ENCODE results near the gene ZNF469.

Gene ZNF469

DNA sequence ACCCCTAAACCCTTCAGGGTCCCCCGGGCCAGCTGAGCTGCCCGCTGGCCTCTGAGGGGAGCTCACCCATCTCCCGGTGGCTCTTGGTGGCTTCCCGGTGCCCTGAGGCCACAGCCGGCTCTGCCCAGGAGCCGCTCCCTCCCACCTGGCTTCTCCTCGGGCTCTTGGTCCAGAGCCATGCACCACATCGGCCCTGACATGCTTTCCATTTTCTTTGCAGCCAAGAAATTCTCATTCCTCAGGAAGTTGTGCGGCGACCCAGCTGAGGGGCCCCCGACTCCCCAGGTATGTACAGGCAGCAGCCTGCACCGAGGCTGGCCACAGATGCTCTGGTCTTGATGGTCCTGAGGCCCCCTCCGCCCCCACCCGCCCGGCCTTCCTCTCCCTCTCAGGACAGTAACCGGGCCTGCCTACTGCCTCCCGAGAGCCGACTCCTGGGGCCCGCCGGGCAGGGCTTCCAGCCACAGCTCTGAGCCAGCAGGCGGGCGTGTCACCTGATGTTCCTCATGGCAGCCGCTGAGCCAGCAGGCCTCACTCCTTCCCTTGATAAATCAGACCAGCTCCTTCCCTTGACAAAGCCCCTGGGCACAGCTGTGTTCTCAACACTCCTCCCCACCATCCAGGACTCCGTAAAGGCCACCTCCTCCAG is 42.0 kb downstream of the ZNF469 start:
- no peak overlapping the region for H3K4me3 ChIP-seq (ENCODE audit: low read length)
- no peak for DNase-seq (ENCODE audit: low read depth)
- TF ChIP-seq, protein P1, sequence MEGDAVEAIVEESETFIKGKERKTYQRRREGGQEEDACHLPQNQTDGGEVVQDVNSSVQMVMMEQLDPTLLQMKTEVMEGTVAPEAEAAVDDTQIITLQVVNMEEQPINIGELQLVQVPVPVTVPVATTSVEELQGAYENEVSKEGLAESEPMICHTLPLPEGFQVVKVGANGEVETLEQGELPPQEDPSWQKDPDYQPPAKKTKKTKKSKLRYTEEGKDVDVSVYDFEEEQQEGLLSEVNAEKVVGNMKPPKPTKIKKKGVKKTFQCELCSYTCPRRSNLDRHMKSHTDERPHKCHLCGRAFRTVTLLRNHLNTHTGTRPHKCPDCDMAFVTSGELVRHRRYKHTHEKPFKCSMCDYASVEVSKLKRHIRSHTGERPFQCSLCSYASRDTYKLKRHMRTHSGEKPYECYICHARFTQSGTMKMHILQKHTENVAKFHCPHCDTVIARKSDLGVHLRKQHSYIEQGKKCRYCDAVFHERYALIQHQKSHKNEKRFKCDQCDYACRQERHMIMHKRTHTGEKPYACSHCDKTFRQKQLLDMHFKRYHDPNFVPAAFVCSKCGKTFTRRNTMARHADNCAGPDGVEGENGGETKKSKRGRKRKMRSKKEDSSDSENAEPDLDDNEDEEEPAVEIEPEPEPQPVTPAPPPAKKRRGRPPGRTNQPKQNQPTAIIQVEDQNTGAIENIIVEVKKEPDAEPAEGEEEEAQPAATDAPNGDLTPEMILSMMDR (conservative IDR thresholded peaks at IDR 0.05; ENCODE audit: low read length), result no peak

DNA sequence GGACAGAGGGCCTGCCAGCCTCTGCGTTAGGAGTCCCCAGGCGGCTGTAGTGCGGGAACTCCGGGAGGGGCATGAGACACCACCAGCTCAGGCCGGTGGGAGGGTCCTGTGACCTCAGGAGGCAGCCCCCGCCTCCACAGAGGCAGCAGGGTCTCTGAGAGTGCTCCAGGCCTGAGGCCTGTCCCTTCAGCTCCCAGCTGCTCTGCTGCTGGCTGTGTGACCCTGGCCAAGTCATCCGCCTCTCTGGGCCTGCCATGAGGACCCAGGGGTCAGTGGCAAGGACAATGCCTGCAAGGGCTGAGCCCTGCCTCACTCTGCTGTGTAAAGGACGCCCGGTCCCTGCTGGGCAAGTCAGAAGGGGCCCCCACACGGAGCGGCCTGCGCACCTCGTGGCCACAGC is 43.3 kb downstream of the ZNF469 start:
- TF ChIP-seq, protein P1 (conservative IDR thresholded peaks at IDR 0.05; ENCODE audit: low read length), result no peak
- DNase-seq (ENCODE audit: low read depth), result no peak
- no peak overlapping the region for H3K4me3 ChIP-seq (ENCODE audit: low read length)

DNA sequence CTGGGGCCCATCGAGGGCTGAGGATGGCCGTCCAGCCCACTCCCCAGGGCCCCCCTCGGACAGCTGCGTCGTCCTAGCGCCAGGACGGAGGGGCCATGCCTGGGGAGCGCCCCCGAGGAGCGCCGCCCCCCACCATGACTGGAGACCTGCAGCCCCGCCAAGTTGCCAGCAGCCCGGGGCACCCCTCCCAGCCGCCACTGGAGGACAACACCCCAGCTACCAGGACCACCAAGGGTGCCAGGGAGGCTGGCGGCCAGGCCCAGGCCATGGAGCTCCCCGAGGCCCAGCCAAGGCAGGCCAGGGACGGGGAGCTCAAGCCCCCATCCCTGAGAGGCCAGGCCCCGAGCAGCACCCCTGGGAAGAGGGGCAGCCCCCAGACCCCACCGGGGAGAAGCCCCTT is 44.6 kb downstream of the ZNF469 start:
- DNase-seq (ENCODE audit: low read depth), result no peak
- TF ChIP-seq, protein P1 (conservative IDR thresholded peaks at IDR 0.05; ENCODE audit: low read length), result no peak
- H3K4me3 ChIP-seq (ENCODE audit: low read length), result no peak overlapping the region

DNA sequence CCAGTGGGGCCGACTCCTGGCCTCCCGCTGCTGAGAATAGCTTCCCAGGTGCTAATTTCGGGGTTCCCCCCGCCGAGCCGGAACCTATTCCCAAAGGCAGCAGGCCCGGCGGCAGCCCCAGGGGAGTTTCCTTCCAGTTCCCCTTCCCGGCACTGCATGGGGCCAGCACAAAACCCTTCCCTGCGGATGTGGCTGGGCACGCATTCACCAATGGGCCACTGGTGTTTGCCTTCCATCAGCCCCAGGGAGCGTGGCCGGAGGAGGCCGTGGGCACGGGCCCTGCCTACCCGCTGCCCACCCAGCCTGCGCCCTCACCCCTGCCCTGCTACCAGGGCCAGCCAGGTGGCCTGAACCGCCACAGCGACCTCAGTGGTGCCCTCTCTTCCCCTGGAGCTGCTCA is 45.4 kb downstream of the ZNF469 start:
- H3K4me3 ChIP-seq (ENCODE audit: low read length), result no peak overlapping the region
- DNase-seq (ENCODE audit: low read depth), result no peak
- TF ChIP-seq, protein P1 (conservative IDR thresholded peaks at IDR 0.05; ENCODE audit: low read length), result no peak

DNA sequence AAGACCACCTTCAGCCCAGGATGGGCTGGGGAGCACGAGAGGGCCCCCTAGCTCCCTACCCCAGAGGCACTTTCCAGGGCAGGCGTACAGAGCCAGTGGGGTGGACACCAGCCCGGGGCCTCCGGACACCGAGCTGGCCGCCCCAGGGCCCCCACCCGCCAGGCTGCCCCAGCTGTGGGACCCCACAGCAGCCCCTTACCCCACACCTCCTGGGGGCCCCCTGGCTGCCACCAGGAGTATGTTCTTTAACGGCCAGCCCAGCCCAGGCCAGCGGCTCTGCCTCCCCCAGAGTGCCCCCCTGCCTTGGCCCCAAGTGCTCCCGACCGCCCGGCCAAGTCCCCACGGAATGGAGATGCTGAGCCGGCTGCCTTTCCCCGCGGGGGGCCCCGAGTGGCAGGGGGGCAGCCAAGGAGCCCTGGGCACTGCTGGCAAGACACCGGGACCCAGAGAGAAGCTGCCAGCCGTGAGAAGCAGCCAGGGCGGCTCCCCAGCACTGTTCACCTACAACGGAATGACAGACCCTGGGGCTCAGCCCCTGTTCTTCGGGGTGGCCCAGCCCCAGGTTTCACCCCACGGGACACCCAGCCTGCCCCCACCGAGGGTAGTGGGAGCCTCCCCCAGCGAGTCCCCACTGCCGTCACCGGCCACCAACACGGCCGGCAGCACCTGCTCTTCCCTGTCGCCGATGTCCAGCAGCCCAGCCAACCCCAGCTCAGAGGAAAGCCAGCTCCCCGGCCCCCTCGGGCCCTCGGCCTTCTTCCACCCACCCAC is 46.0 kb downstream of the ZNF469 start:
- no peak overlapping the region for H3K4me3 ChIP-seq (ENCODE audit: low read length)
- TF ChIP-seq, protein P1 (conservative IDR thresholded peaks at IDR 0.05; ENCODE audit: low read length), result no peak
- no peak for DNase-seq (ENCODE audit: low read depth)

DNA sequence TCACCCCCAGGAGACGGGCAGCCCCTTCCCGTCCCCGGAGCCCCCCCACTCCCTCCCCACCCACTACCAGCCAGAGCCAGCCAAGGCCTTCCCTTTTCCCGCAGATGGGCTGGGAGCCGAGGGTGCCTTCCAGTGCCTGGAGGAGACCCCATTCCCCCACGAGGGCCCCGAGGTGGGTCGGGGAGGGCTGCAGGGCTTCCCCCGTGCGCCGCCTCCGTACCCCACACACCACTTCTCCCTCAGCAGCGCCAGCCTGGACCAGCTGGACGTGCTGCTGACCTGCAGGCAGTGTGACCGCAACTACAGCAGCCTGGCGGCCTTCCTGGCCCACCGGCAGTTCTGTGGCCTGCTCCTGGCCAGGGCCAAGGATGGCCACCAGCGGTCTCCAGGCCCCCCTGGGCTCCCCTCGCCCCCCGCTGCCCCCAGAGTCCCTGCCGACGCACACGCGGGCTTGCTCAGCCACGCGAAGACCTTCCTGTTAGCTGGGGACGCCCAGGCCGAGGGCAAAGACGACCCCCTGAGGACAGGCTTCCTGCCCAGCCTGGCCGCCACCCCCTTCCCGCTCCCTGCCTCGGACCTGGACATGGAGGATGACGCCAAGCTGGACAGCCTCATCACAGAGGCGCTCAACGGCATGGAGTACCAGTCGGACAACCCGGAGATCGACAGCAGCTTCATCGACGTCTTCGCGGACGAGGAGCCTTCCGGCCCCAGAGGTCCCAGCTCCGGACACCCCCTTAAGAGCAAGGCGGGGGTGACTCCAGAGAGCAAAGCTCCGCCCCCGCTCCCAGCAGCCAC is 46.8 kb downstream of the ZNF469 start:
- TF ChIP-seq, protein P1 (conservative IDR thresholded peaks at IDR 0.05; ENCODE audit: low read length), result no peak
- DNase-seq (ENCODE audit: low read depth), result no peak
- no peak overlapping the region for H3K4me3 ChIP-seq (ENCODE audit: low read length)

Measured in AG10803 (cell line).